H9 (cell line): ENCODE results near the gene INHBB. TPM values are rescaled to one million over a fixed set of nuclear protein-coding genes. Genes with fewer than 3 reads are reported as not detected.

ENCODE experiments used
- DNase-seq: peaks from one replicate; pipeline ENCODE4 v3.0.0-alpha.2; 2017
- H2AFZ ChIP-seq: one replicate; pipeline ENCODE4 v1.6.1; 2013; ENCODE audit warnings: mild to moderate bottlenecking, low read length, control low read depth, moderate library complexity
- H2AK5ac ChIP-seq: 2 replicates; pipeline ENCODE4 v1.6.1; 2013; ENCODE audit warnings: low read length, control low read depth, mixed read lengths; ENCODE audit not compliant: insufficient read length
- H2BK120ac ChIP-seq: one replicate; pipeline ENCODE4 v1.6.1; 2013; ENCODE audit warnings: low read depth, mild to moderate bottlenecking, low read length, control low read depth, inconsistent platforms; ENCODE audit not compliant: poor library complexity, severe bottlenecking
- H2BK12ac ChIP-seq: 2 replicates; pipeline ENCODE4 v1.6.1; 2013; ENCODE audit warnings: low read length, control low read depth, mixed read lengths, low read depth; ENCODE audit not compliant: insufficient read length
- H2BK15ac ChIP-seq: 2 replicates; pipeline ENCODE4 v1.6.1; 2013; ENCODE audit warnings: low read depth, low read length, control low read depth
- H2BK20ac ChIP-seq: one replicate; pipeline ENCODE4 v1.6.1; 2013; ENCODE audit warnings: low read depth, mild to moderate bottlenecking, low read length, control low read depth, inconsistent platforms; ENCODE audit not compliant: poor library complexity, severe bottlenecking
- H2BK5ac ChIP-seq: 2 replicates; pipeline ENCODE4 v1.6.1; 2013; ENCODE audit warnings: low read length, control low read depth, mixed read lengths; ENCODE audit not compliant: insufficient read length
- H3K14ac ChIP-seq: 2 replicates; pipeline ENCODE4 v1.6.1; 2013; ENCODE audit warnings: low read length, control low read depth; ENCODE audit not compliant: insufficient read depth
- H3K18ac ChIP-seq: 2 replicates; pipeline ENCODE4 v1.6.1; 2013; ENCODE audit warnings: low read depth, mild to moderate bottlenecking, mixed read lengths, low read length, control low read depth; ENCODE audit not compliant: insufficient read length
- H3K23ac ChIP-seq: 2 replicates; pipeline ENCODE4 v1.6.1; 2013; ENCODE audit warnings: low read length, control low read depth, mixed read lengths, low read depth; ENCODE audit not compliant: insufficient read length
- H3K23me2 ChIP-seq: 2 replicates; pipeline ENCODE4 v1.6.1; 2013; ENCODE audit warnings: low read depth, mild to moderate bottlenecking, mixed read lengths, low read length, control low read depth; ENCODE audit not compliant: insufficient read length, poor library complexity, severe bottlenecking
- H3K27ac ChIP-seq: 2 replicates; pipeline ENCODE4 v1.5.1; 2013; ENCODE audit warnings: low read length, control low read depth, mixed read lengths, low read depth; ENCODE audit not compliant: insufficient read length
- H3K27me3 ChIP-seq: 2 replicates; pipeline ENCODE4 v1.6.1; 2013; ENCODE audit warnings: low read length, control low read depth, inconsistent platforms; ENCODE audit not compliant: insufficient read depth
- H3K4ac ChIP-seq: 2 replicates; pipeline ENCODE4 v1.6.1; 2013; ENCODE audit warnings: low read depth, mild to moderate bottlenecking, control low read depth, inconsistent platforms, low read length, moderate library complexity
- H3K4me1 ChIP-seq: 2 replicates; pipeline ENCODE4 v1.6.1; 2013; ENCODE audit warnings: low read length, control low read depth, inconsistent platforms; ENCODE audit not compliant: insufficient read depth
- H3K4me2 ChIP-seq: 2 replicates; pipeline ENCODE4 v1.6.1; 2013; ENCODE audit warnings: low read length, control low read depth, mixed read lengths; ENCODE audit not compliant: insufficient read length, insufficient read depth
- H3K56ac ChIP-seq: 2 replicates; pipeline ENCODE4 v1.6.1; 2013; ENCODE audit warnings: low read depth, mild to moderate bottlenecking, mixed read lengths, low read length, control low read depth; ENCODE audit not compliant: insufficient read length
- H3K79me1 ChIP-seq: 2 replicates; pipeline ENCODE4 v1.6.1; 2013; ENCODE audit warnings: low read depth, mild to moderate bottlenecking, moderate library complexity, low read length, control low read depth, inconsistent platforms; ENCODE audit not compliant: insufficient read depth, poor library complexity, severe bottlenecking
- H3K79me2 ChIP-seq: 2 replicates; pipeline ENCODE4 v1.6.1; 2013; ENCODE audit warnings: low read length, control low read depth, inconsistent platforms; ENCODE audit not compliant: insufficient read depth
- H3K9ac ChIP-seq: 2 replicates; pipeline ENCODE4 v1.6.1; 2013; ENCODE audit warnings: low read length, control low read depth, mixed read lengths; ENCODE audit not compliant: insufficient read length; ENCODE audit errors: extremely low read depth
- H3K9me3 ChIP-seq: one replicate; pipeline ENCODE4 v1.6.1; 2013; ENCODE audit warnings: low read depth, low read length, inconsistent platforms; ENCODE audit not compliant: control insufficient read depth
- H3T11ph ChIP-seq: one replicate; pipeline ENCODE4 v1.6.1; 2013; ENCODE audit warnings: mild to moderate bottlenecking, low read length, control low read depth, inconsistent platforms
- H4K20me1 ChIP-seq: one replicate; pipeline ENCODE4 v1.6.1; 2013; ENCODE audit not compliant: control insufficient read depth, insufficient read length, insufficient read depth
- H4K5ac ChIP-seq: 2 replicates; pipeline ENCODE4 v1.6.1; 2013; ENCODE audit warnings: low read depth, mild to moderate bottlenecking, mixed read lengths, low read length, control low read depth; ENCODE audit not compliant: insufficient read length
- H4K8ac ChIP-seq: replicated peaks from 2 replicates; pipeline ENCODE4 v1.6.1; 2013; ENCODE audit warnings: low read length, control low read depth, mixed read lengths, low read depth; ENCODE audit not compliant: insufficient read length
- H4K91ac ChIP-seq: 2 replicates; pipeline ENCODE4 v1.6.1; 2013; ENCODE audit warnings: low read depth, mild to moderate bottlenecking, moderate library complexity, mixed read lengths, low read length, control low read depth; ENCODE audit not compliant: insufficient read length
- H3K27ac Mint-ChIP-seq, 3 experiments: 2 replicates in 2 of 3; 3 replicates in 1 of 3; pipeline ENCODE4 v1.8.0; 2020 to 2021; ENCODE audit warnings: mixed read lengths in 3 of 3, mild to moderate bottlenecking in 1 of 3, moderate library complexity in 1 of 3
- H3K27me3 Mint-ChIP-seq: 2 replicates; pipeline ENCODE4 v1.8.0; 2021; ENCODE audit warnings: low read depth, mild to moderate bottlenecking, moderate library complexity, mixed read lengths
- H3K36me3 Mint-ChIP-seq, 3 experiments: 2 replicates in 2 of 3; 3 replicates in 1 of 3; pipeline ENCODE4 v1.8.0; 2020 to 2021; ENCODE audit warnings: low read depth in 3 of 3, mixed read lengths in 3 of 3; ENCODE audit not compliant: insufficient read depth in 1 of 3
- H3K4me1 Mint-ChIP-seq, 2 experiments: 2 replicates each; pipeline ENCODE4 v1.8.0; 2020; ENCODE audit warnings: mixed read lengths in 2 of 2
- H3K4me3 Mint-ChIP-seq, 2 experiments: 2 replicates in 1 of 2; 3 replicates in 1 of 2; pipeline ENCODE4 v1.8.0; 2020 to 2021; ENCODE audit warnings: mild to moderate bottlenecking in 2 of 2, mixed read lengths in 2 of 2, moderate library complexity in 1 of 2
- H3K9me3 Mint-ChIP-seq, 2 experiments: 2 replicates in 1 of 2; 3 replicates in 1 of 2; pipeline ENCODE4 v1.8.0; 2020; ENCODE audit warnings: mild to moderate bottlenecking in 2 of 2, mixed read lengths in 2 of 2, moderate library complexity in 1 of 2
- CTCF ChIP-seq: fragments of 200-600 bp; sonication (generic); conservative IDR thresholded peaks from 3 replicates; pipeline ENCODE4 v1.8.0; 2021; ENCODE audit warnings: antibody characterized with exemption, mild to moderate bottlenecking
- WGBS: extraction: QIAGEN DNeasy Blood & Tissue Kit; methylation state at CpG from one replicate; pipeline ENCODE4 v1.1.7; 2013; ENCODE audit warnings: missing lambda C conversion rate, low lambda C conversion rate, mixed read lengths; ENCODE audit not compliant: insufficient read length; ENCODE audit errors: extremely low coverage; 5-methylcytosine and 5-hydroxymethylcytosine counted together
- total RNA-seq: library from RNA; stranded (reverse); gene quantifications from 2 replicates; pipeline ENCODE4 v1.2.1, GENCODE V29; 2021

Gene INHBB
- total RNA-seq, 1 experiment from 2014 or later = 0.13 TPM

DNA sequence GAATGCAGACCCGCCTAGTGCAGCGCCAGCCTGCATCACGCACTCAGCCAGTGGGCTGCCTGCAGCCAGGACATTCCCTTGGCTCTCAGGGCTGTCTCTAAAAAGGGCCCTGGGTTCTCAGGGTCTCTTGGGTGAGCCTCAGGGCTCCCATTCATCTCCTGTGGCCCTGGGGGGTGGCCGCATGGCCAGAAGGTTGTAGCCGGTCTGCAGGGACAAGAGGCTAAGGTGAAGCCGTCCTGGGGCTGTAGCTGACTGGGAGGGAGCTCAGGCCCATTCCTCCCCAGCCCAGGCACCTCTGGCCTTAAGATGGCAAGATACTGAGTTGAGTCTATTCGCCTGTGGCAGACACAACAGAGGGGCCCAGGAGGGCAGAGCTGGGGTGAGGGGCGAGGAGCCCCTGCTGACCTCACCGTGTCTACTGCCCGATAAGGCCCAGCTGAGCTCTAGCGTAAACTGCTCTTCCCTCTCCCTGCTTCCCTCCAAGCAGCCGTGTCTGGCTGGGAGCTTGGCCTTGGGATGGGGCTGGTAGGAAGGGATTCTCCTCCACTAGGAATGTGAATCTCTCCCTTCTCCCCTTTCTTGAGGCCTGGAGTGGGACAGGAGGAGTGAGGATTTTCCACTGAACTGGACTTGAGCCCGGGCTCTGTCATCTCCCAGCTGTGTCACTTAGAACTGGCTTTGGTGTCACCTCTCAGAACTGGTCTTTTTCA lies 37.9 kb downstream of the INHBB start:
- H3K4me3 Mint-ChIP-seq = no peak overlapping the region
- H2AK5ac ChIP-seq = no peak overlapping the region
- no peak overlapping the region for H3K4ac ChIP-seq
- H3K27ac Mint-ChIP-seq = peak overlapping the region in 1 of 3 experiments; percentile 62; a peak in 1 of 7 replicates
- no peak overlapping the region for H2BK15ac ChIP-seq
- H3K27me3 Mint-ChIP-seq = peaks cover 47% of the 10 kb centered on the region
- H3K9me3 Mint-ChIP-seq = no peaks in the 10 kb centered on the region; a peak in 1 of 5 replicates
- H2BK120ac ChIP-seq = no peak overlapping the region
- no peaks in the 10 kb centered on the region for H3K23me2 ChIP-seq
- H2BK20ac ChIP-seq = no peak overlapping the region
- H3K4me2 ChIP-seq = no peak overlapping the region
- H4K91ac ChIP-seq = no peak overlapping the region
- no peaks in the 10 kb centered on the region for H3K36me3 Mint-ChIP-seq
- no peak overlapping the region for H4K8ac ChIP-seq
- no peaks in the 10 kb centered on the region for H3K79me1 ChIP-seq
- H3K18ac ChIP-seq = no peak overlapping the region
- H4K5ac ChIP-seq = no peak overlapping the region
- no peaks in the 10 kb centered on the region for H3K27me3 ChIP-seq
- H4K20me1 ChIP-seq = no peaks in the 10 kb centered on the region
- H3K4me1 Mint-ChIP-seq = peaks cover 26 to 33% of the 10 kb centered on the region in 2 experiments
- no peak for TF ChIP-seq CTCF
- H2AFZ ChIP-seq = no peak overlapping the region
- no peaks in the 10 kb centered on the region for H3K79me2 ChIP-seq
- H3K9me3 ChIP-seq = no peaks in the 10 kb centered on the region
- peaks cover 2% of the 10 kb centered on the region; the same call in 1 of the 2 replicates for H3K4me1 ChIP-seq
- no peak overlapping the region for H2BK12ac ChIP-seq
- no peak overlapping the region for H3K27ac ChIP-seq
- no peak overlapping the region for H2BK5ac ChIP-seq
- H3T11ph ChIP-seq = no peak overlapping the region
- DNase-seq = no peak
- H3K14ac ChIP-seq = no peak overlapping the region; the same call in 1 of the 2 replicates
- no peak overlapping the region for H3K56ac ChIP-seq
- WGBS = no CpG with 5 or more reads among the region's 13 CpGs
- H3K23ac ChIP-seq = no peak overlapping the region
- no peak overlapping the region for H3K9ac ChIP-seq
